Measurements from ENCODE around the gene CADPS2.

The CADPS2 gene

DNA sequence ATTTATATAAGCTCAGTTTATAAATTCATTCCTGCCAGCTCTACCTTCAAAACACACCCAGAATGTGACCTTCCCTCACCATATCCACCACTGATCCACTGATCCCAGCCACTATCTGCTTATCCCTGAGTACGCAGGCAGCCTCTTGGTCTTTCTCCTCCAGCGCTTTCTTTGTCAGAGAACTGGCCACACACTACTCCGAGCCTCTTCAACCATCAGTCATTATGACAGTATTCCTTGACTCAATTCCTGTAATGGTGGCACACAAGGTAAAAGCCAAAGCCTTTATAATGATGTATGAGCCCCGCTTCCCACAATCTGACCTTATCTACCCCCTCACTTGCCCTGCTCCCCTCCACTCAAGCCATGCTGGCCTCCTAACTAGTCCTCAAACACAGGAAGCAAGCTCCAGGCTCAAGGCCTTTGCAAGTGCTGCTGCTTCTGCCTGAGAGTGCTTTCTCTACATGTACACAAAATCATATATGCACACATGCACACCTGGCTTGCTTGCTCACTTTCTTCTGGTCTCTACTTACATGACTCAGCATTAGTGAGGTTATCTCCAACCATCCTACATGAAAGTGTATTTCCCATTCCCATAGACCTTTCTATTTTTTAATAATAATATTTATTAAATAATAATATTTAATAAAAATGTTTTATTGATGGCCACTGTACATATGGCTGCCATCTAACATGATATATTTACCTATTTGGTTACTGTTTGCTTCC lies 431.3 kb downstream of the CADPS2 start:
- no peak overlapping the region for H3K4me3 ChIP-seq (ENCODE audit: low read length)
- TF ChIP-seq, protein P1, sequence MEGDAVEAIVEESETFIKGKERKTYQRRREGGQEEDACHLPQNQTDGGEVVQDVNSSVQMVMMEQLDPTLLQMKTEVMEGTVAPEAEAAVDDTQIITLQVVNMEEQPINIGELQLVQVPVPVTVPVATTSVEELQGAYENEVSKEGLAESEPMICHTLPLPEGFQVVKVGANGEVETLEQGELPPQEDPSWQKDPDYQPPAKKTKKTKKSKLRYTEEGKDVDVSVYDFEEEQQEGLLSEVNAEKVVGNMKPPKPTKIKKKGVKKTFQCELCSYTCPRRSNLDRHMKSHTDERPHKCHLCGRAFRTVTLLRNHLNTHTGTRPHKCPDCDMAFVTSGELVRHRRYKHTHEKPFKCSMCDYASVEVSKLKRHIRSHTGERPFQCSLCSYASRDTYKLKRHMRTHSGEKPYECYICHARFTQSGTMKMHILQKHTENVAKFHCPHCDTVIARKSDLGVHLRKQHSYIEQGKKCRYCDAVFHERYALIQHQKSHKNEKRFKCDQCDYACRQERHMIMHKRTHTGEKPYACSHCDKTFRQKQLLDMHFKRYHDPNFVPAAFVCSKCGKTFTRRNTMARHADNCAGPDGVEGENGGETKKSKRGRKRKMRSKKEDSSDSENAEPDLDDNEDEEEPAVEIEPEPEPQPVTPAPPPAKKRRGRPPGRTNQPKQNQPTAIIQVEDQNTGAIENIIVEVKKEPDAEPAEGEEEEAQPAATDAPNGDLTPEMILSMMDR (IDR thresholded peaks at IDR 0.05; ENCODE audit: insufficient read depth, low read depth, low read length, missing control alignments) = no peak
- DNase-seq (ENCODE audit: low read depth) = no peak

DNA sequence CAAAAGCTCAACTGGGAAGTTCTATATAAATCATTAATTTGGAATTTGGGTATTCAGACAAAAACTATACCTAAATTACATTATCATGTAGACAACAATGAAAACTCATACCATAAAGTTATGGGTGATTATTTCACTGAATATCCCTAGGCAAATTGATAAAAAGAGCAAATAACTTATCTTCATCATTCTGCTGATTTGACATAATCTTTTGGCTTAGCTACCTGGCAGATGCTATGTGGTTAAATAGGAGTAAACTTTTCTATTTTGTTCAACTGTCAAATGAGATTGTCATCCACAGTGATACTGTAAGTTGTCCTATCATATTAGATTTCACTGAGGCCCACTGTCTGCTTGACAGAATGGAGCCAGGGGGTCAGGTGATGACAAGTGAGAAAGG lies 432.8 kb downstream of the CADPS2 start:
- TF ChIP-seq, protein P1 (IDR thresholded peaks at IDR 0.05; ENCODE audit: insufficient read depth, low read depth, low read length, missing control alignments) = no peak
- H3K4me3 ChIP-seq (ENCODE audit: low read length) = no peak overlapping the region
- DNase-seq (ENCODE audit: low read depth) = no peak

DNA sequence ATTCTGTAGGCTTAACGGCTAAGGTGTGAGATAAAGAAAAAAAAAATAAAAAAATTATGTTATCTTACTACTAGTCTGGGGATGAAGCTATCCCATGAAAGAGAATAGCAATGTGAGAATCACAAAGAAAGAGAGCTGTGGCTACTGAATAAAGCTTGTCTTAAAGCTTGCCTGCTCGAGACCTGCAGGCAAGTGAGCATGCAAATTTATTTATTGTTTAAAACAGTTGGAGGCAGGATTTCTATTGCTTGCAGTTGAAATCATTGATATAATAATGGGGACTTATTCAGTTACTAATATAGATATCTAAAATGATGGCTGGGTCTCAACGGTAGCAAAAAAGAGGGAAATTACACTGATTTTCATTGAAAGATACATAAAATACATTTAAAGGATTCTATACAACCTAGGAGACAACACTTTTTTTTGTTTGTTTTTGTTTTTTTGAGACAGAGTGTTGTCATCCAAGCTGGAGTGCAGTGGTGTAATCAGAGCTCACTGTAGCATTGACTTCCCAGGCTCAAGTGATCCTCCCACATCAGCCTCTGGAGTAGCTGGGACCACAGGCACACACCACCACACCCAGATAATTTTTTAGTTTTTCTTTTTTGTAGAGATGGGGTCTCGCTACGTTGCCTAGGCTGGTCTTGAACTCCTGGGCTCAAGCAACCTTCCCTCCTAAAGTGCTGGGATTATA lies 437.2 kb downstream of the CADPS2 start:
- TF ChIP-seq, protein P1 (IDR thresholded peaks at IDR 0.05; ENCODE audit: insufficient read depth, low read depth, low read length, missing control alignments) = no peak
- no peak for DNase-seq (ENCODE audit: low read depth)

DNA sequence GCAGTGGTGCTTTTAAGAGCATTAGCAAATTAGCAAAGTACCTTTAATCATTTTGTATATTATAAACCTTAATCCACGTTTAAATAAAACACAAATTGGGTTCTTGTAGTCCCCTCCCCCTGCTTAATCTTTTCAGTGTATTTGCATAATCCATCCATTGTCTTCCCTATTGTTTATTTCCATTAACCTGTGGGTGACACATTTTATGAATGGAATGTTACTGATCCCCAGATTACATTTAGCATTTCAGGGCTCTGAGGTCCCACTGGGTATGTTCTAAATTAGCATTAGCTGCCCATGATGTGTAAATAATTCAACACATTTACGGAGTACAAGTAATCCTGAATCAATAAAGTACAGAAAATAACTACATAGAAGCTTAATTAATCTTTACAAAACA lies 443.3 kb downstream of the CADPS2 start:
- TF ChIP-seq, protein P1 (IDR thresholded peaks at IDR 0.05; ENCODE audit: insufficient read depth, low read depth, low read length, missing control alignments) = no peak
- DNase-seq (ENCODE audit: low read depth) = no peak
- no peak overlapping the region for H3K4me3 ChIP-seq (ENCODE audit: low read length)

More for the DNA sequence above, 437.2 kb downstream of the CADPS2 start:
- no peak overlapping the region for H3K4me3 ChIP-seq (ENCODE audit: low read length)

DNA sequence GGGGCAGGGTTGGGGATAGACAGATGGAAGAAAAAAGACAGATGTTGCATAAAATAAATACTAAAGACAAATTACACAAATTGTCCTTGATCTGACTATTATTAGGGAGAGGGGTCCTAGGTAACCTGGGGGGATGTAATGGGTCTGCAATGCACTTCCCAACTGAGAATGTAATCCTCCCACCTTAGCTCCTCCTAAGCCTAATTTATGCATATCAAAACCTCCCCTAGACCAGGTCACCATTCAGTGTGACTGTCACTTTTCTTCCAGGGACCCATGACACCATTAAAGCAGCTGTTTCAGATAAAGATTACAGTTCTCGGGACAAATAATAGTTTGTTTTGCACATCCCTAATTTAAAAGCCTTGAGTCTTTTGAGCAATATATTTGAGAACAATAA lies 447.8 kb downstream of the CADPS2 start:
- no peak for DNase-seq (ENCODE audit: low read depth)
- TF ChIP-seq, protein P1 (IDR thresholded peaks at IDR 0.05; ENCODE audit: insufficient read depth, low read depth, low read length, missing control alignments) = no peak
- H3K4me3 ChIP-seq (ENCODE audit: low read length) = no peak overlapping the region

DNA sequence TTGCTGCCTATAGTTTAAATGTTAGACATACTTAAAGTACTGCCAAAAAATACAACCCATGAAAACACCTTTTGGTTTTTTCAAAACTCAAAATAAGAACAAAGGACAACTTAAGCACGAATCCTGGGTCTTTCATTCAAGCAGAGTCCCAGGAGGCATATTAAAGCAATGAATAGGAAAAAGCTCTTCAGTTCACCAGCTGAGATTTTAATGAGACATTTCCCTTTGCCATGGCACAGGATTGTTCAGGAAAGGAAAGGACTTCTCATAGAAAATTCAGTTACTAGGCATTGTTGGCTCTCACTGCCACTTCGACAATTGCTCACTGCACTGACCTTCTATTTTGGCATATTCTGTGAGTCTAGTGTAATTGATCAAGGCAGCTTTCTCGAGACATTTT lies 448.3 kb downstream of the CADPS2 start:
- DNase-seq (ENCODE audit: low read depth) = no peak
- TF ChIP-seq, protein P1 (IDR thresholded peaks at IDR 0.05; ENCODE audit: insufficient read depth, low read depth, low read length, missing control alignments) = no peak
- H3K4me3 ChIP-seq (ENCODE audit: low read length) = no peak overlapping the region

All from epithelial cell of esophagus (primary cell).